NK-92 treated with Interleukin-12 subunit alpha and Interleukin-12 subunit beta, amount 100 ng/mL, for 24 hours (cell line): ENCODE results near the gene EPS8L3.
"Not testable (repeated sequence)": the region's sequence is repeated elsewhere in the genome, so short reads cannot be mapped to it uniquely, and the experiment has no call there.

Experiments used
- DNase-seq: peaks from one replicate; lab custom pipeline; 2025; lab: John Stamatoyannopoulos, UW

The EPS8L3 gene

GRCh38 chr1:109711593-109712320, 52.0 kb downstream of the EPS8L3 start, which contains the start of gene GSTM5:
Gene GSTM5, plus strand, starts transcription at chr1:109712251. Its CDS starts 62 bp downstream, at chr1:109712313.
- DNase-seq: not testable (repeated sequence)

GRCh38 chr1:109709822-109710221, 53.9 kb downstream of the EPS8L3 start:
- DNase-seq: not testable (repeated sequence)

GRCh38 chr1:109708949-109709348, 54.8 kb downstream of the EPS8L3 start:
- DNase-seq: not testable (repeated sequence)

- no peak for DNase-seq
Measured at GRCh38 chr1:109705411-109705810, 58.3 kb downstream of the EPS8L3 start.

GRCh38 chr1:109704173-109704572, 59.5 kb downstream of the EPS8L3 start:
- no peak for DNase-seq

GRCh38 chr1:109702940-109703339, 60.8 kb downstream of the EPS8L3 start:
- not testable (repeated sequence) for DNase-seq
